ENCODE data around the gene P4HTM.

The P4HTM gene

DNA sequence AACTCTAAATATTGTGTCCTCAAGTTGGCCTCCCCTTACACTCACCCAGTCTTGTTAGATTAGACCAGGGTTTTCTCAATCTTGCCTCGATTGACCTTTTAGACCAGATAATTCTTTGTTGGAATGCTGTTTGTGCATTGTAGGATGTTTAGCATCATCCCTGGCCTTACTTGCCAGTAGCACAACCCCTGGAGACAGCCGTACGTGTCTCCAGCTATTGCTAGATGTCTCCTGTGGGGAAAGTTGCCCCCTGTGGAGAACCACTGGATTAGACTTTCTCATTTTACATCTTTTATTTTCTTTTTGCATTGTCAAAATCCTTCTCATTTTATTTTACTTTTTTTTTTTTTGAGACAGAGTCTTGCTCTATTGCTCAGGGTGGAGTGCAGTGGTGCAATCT lies 19.4 kb downstream of the P4HTM start:
- no peak for DNase-seq

DNA sequence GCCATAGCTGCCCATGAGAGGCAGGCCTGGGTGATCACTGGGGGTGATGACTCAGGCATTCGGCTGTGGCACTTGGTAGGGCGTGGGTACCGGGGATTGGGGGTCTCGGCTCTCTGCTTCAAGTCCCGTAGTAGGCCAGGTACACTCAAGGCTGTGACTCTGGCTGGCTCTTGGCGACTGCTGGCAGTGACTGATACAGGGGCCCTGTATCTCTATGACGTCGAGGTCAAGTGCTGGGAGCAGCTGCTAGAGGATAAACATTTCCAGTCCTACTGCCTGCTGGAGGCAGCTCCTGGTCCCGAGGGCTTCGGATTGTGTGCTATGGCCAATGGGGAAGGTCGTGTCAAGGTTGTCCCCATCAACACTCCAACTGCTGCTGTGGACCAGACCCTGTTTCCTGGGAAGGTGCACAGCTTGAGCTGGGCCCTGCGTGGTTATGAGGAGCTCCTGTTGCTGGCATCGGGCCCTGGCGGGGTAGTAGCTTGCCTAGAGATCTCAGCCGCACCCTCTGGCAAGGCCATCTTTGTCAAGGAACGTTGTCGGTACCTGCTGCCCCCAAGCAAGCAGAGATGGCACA lies 22.5 kb downstream of the P4HTM start:
- DNase-seq, result no peak

DNA sequence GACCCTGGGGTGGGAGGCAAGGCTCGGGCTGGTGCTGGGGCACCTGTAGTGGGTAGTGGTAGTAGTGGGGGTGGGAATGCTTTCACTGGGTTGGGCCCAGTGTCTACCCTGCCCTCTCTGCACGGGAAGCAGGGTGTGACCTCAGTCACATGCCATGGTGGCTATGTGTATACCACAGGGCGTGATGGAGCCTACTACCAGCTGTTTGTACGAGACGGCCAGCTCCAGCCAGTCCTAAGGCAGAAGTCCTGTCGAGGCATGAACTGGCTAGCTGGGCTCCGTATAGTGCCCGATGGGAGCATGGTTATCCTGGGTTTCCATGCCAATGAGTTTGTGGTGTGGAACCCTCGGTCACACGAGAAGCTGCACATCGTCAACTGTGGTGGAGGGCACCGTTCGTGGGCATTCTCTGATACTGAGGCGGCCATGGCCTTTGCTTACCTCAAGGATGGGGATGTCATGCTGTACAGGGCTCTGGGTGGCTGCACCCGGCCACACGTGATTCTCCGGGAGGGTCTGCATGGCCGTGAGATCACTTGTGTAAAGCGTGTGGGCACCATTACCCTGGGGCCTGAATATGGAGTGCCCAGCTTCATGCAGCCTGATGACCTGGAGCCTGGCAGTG lies 23.2 kb downstream of the P4HTM start:
- no peak for DNase-seq

- no peak for DNase-seq
These were observed 24.0 kb downstream of the P4HTM start for GRCh38 chr3:49013738-49014660.

DNA sequence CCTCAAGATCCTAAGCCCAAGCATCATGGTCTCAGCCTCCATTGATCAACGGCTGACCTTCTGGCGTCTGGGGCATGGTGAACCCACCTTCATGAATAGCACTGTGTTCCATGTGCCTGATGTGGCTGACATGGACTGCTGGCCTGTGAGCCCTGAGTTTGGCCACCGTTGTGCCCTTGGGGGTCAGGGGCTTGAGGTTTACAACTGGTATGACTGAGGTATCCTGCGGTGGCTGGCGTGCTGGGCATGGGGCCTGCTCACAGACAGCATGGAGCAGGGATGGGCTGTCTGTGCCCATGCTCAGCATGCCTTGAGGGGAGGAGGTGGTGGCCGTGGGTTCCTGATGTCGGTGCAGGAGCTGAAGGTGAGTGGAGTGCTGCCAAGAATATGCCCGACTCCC lies 25.0 kb downstream of the P4HTM start:
- no peak for DNase-seq

- no peak for DNase-seq
These were observed 25.7 kb downstream of the P4HTM start for GRCh38 chr3:49015765-49016164.

- DNase-seq, result no peak
These were observed 26.6 kb downstream of the P4HTM start for GRCh38 chr3:49016414-49017228.

GRCh38 chr3:49017229-49017970 lies 27.4 kb downstream of the P4HTM start:
- no peak for DNase-seq

- peak; percentile 52 for DNase-seq
These were observed 28.1 kb downstream of the P4HTM start, which contains the start of gene DALRD3 for GRCh38 chr3:49017971-49018706. Gene DALRD3, minus strand, starts transcription at chr3:49018580. Its CDS starts 16 bp downstream, at chr3:49018564.

DNA sequence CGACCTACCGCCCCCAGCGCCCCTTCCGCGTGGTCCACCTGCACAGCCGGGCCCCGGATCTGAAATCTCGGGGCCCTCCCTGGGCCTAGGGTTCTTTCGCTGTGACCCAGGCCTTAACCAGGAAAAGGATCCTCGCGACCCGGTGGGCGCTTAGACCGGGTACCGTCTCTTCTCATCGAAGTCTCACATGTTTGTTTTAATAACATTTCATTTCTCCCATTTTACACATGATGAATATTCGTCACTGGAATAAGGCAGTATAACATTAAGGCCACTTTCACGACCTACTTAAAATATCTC lies 28.6 kb downstream of the P4HTM start:
- no peak for DNase-seq

DNA sequence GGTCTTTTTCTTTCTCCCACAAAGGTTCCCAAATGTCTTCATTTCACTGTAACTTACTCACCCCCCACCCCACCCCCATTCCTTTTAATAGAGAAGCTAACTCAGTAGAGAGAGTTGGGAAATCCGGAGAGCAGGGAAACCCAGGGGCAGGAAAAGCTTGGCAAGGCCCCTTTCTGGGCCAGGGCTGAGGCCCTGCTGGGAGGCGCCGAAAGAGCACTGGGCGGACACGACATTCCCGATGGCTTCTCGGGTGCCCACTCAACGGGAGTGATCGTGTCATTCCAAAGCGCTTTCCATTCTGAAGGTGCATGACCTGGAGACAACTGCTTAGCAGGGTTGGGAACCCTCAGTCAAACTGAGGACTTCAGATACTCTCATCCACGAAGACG lies 29.9 kb downstream of the P4HTM start:
- DNase-seq, result no peak

- no peak for DNase-seq
These were observed 30.5 kb downstream of the P4HTM start for GRCh38 chr3:49020330-49021212.

- peak; percentile 98 for DNase-seq
These were observed 31.3 kb downstream of the P4HTM start for GRCh38 chr3:49021213-49021812.

DNA sequence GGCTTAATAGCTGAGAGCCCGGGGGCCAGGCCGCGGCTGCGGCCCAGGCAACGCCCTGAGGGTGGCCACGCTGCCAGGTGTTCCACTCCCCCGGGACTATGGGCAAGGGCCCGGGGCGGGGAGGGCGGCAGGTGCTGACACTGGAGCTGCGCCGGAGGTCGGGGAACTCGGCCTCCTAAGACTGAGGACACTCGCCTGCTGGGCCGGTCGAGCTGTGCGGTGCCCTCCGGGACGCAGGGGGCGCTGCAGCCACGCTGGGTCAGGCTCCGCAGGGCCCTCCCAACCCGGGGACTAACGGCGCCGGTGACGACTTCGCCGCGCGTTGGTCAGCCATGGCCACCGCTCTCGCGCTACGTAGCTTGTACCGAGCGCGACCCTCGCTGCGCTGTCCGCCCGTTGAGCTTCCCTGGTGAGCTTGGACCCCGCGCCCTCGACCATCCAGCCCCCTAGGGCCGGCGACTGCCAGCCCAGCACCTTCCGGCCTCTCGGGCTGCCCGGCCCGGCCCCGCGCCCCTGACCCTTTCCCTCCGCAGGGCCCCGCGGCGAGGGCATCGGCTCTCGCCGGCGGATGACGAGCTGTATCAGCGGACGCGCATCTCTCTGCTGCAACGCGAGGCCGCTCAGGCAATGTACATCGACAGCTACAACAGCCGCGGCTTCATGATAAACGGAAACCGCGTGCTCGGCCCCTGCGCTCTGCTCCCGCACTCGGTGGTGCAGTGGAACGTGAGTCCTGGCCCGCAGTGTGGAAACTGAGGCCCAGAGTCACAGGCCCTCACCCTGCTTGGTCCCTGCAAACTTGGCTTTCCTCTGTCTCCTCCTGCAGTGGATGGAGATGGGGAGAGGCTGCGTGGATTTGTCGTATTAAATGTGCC lies 32.0 kb downstream of the P4HTM start, which contains the start of gene NDUFAF3:
NDUFAF3 (plus strand) TSS at position 309 of the 875 bp plus-strand sequence; CDS start at position 333, 24 bp downstream.
- peak; percentile 89 for DNase-seq

- no peak for DNase-seq
These were observed 32.7 kb downstream of the P4HTM start for GRCh38 chr3:49022688-49023171.

DNA sequence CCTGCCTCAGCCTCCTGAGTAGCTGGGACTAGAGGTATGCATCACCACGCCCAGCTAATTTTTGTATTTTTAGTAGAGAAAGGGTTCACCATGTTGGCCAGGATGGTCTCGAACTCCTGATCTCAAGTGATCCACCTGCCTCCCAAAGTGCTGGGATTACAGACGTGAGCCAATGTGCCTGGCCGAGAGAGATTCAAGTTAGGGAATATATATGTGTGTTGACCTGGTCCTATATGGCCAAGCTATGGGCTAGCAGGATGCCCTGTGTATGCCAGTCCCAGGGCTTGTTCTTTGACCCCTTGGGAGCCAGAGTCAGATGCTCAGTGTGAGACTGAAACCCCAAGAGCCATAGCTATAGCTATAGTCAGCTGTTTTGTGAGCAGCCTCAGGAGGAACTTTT lies 33.7 kb downstream of the P4HTM start:
- DNase-seq, result no peak

DNA sequence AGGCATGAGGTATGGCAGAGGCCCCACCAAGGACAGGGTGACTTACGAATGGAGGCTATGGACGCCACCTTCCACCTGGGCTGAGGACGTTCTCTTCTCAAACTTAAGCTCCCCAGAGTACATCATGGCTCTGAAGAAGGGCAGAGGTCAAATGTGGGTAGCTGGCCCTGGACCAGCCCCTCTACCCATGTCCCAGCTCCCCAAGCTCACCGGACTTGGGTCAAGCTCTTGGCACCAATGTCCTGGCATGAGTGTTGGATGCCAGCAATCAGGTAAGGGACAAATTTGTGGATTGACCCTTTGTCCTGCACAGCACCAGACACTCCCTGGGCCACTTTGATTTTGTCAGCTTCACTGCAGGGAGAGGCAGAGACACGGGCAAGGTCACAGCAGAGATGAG lies 34.4 kb downstream of the P4HTM start:
- no peak for DNase-seq

GRCh38 chr3:49025005-49025792 lies 35.2 kb downstream of the P4HTM start:
- DNase-seq, result no peak

Measured in fibroblast of upper back skin (primary cell).